ENCODE results near the gene PALMD. TPM values are rescaled to one million over a fixed set of nuclear protein-coding genes. Genes with fewer than 3 reads are reported as not detected.

PALMD gene
- total and polyA plus RNA-seq, 2 of the 8 experiments (the other 6 are each of a cell fraction or from before 2014, with no cell fraction given): not detected

GRCh38 chr1:99731384-99731783 is 85.5 kb downstream of the PALMD start:
- POLR2A ChIA-PET (ENCODE audit: partially characterized antibody): interaction anchor here (0.8 kb wide), 1 partner anchor 29 kb away, joined by 3 read pairs; no protein-coding TSS in a partner anchor
- Histone ChIP-seq H2BK15ac (ENCODE audit: low read length) (no peak overlapping the region), H3K4ac (replicated peaks; ENCODE audit: insufficient read length, low read depth, low read length) (no peak overlapping the region), H3K56ac (replicated peaks; ENCODE audit: insufficient read length, low read depth, low read length) (no peak overlapping the region), H2BK20ac (ENCODE audit: low read length) (no peak overlapping the region), H3K79me1 (ENCODE audit: low read depth, low read length) (no peaks in the 10 kb centered on the region), H3K4me1 (replicated peaks in 1 of 4; ENCODE audit: control insufficient read depth in 3 of 4, insufficient read depth in 4 of 4, low read length in 3 of 4) (peaks cover 0 to 9% (median 2%) of the 10 kb centered on the region in 4 experiments; a peak in 5 of 7 replicates), H3K23ac (ENCODE audit: insufficient read length) (no peak overlapping the region), H4K5ac (ENCODE audit: insufficient read length, low read depth, low read length) (no peak overlapping the region), H2BK120ac (replicated peaks; ENCODE audit: low read depth, low read length) (no peak overlapping the region), H3K18ac (ENCODE audit: extremely low read depth, low read length) (no peak overlapping the region), H4K20me1 (replicated peaks in 1 of 2; ENCODE audit: control insufficient read depth in 1 of 2, insufficient read depth in 2 of 2, low read length in 2 of 2) (no peaks in the 10 kb centered on the region), H3K9ac (replicated peaks in 1 of 4; ENCODE audit: extremely low read depth in 1 of 4, low read depth in 3 of 4, low read length in 3 of 4) (no peak overlapping the region), H3K9me3 (ENCODE audit: insufficient read depth in 2 of 2, low read depth in 1 of 2, low read length in 1 of 2) (no peaks in the 10 kb centered on the region), H2BK12ac (ENCODE audit: low read depth, low read length) (no peak overlapping the region), H2BK5ac (ENCODE audit: low read depth, low read length) (no peak overlapping the region), H4K91ac (replicated peaks; ENCODE audit: insufficient read length, low read length) (no peak overlapping the region), H4K8ac (ENCODE audit: extremely low read depth, insufficient read depth, low read length) (no peak overlapping the region), H3K4me2 (ENCODE audit: insufficient read depth in 1 of 2, low read depth in 2 of 2, low read length in 2 of 2) (no peak overlapping the region), H3K36me3 (ENCODE audit: control insufficient read depth in 2 of 4, insufficient read depth in 4 of 4, low read length in 3 of 4) (no peaks in the 10 kb centered on the region), H3K23me2 (ENCODE audit: low read depth, low read length) (no peaks in the 10 kb centered on the region), H3K4me3 (ENCODE audit: extremely low read depth in 1 of 4, insufficient read depth in 2 of 4, low read depth in 3 of 4, low read length in 4 of 4) (no peak overlapping the region), H3K27me3 (replicated peaks in 1 of 4; ENCODE audit: control insufficient read depth in 3 of 4, extremely low read depth in 1 of 4, insufficient read depth in 3 of 4, low read length in 3 of 4) (no peaks in the 10 kb centered on the region), H3K14ac (ENCODE audit: insufficient read length) (no peak overlapping the region), H3K79me2 (ENCODE audit: control insufficient read depth in 1 of 2, insufficient read depth in 2 of 2, low read length in 2 of 2) (no peaks in the 10 kb centered on the region), H2AFZ (ENCODE audit: low read length) (no peak overlapping the region), H3K27ac (ENCODE audit: low read depth, low read length) (no peak overlapping the region), H2AK5ac (ENCODE audit: low read depth, low read length) (no peak overlapping the region)
- DNase-seq (ENCODE audit: low read depth in 1 of 2, low spot score in 2 of 2): no peak
- no peak for FAIRE-seq
- TF ChIP-seq SUZ12 (IDR thresholded peaks at IDR 0.05; ENCODE audit: low read length) (no peak), CHD2 (IDR thresholded peaks at IDR 0.05; ENCODE audit: low read length) (no peak), HDAC2 (IDR thresholded peaks at IDR 0.05; ENCODE audit: borderline replicate concordance in 1 of 2, low read depth in 2 of 2, low read length in 2 of 2) (no peak), TBP (IDR thresholded peaks at IDR 0.05; ENCODE audit: low read depth, low read length) (no peak), RXRA (IDR thresholded peaks at IDR 0.05; ENCODE audit: insufficient read depth, low read depth, low read length) (no peak), ZNF274 (IDR thresholded peaks at IDR 0.05; ENCODE audit: borderline replicate concordance, extremely low read depth, low read length) (no peak), CTCF (IDR thresholded peaks at IDR 0.05; ENCODE audit: control extremely low read depth in 1 of 3, insufficient read depth in 1 of 3, low read depth in 1 of 3, low read length in 3 of 3) (no peak)
- WGBS, 2 experiments (ENCODE audit: extremely low coverage in 1 of 2, insufficient coverage in 1 of 2, insufficient read length in 1 of 2, insufficient replicate concordance in 2 of 2, low coverage in 1 of 2, low lambda C conversion rate in 2 of 2, missing lambda C conversion rate in 1 of 2): 90% methylated on average over 1 of the region's 1 CpG; no CpG with 5 or more reads in 1 of the 2 experiments
- CTCF ChIA-PET (ENCODE audit: partially characterized antibody): interaction anchor here (5.3 kb wide), 1 partner anchor 10 kb away, joined by 53 read pairs; no protein-coding TSS in a partner anchor
